Panc1 (cell line): Measurements from ENCODE around the gene BRD1.
"Not testable (repeated sequence)": the region's sequence is repeated elsewhere in the genome, so short reads cannot be mapped to it uniquely, and the experiment has no call there.

Experiments used
- POLR2AphosphoS5 ChIP-seq: IDR thresholded peaks from 2 replicates; pipeline ENCODE4 v1.6.1; 2012; ENCODE audit warnings: mild to moderate bottlenecking, low read depth, low read length, moderate library complexity
- SIN3A ChIP-seq: IDR thresholded peaks from 2 replicates; pipeline ENCODE4 v1.6.1; 2012; ENCODE audit warnings: low read depth, mild to moderate bottlenecking, low read length, moderate library complexity, borderline replicate concordance; ENCODE audit not compliant: insufficient read depth
- TCF7L2 ChIP-seq: IDR thresholded peaks from 2 replicates; pipeline ENCODE4 v1.6.1; 2011; ENCODE audit warnings: mild to moderate bottlenecking, low read depth, low read length, inconsistent platforms
- TF ChIP-seq, protein P1 (sequence below): fragments of 450-650 bp; IDR thresholded peaks from 2 replicates; pipeline ENCODE4 v1.5.1; 2017; ENCODE audit warnings: mild to moderate bottlenecking
- TF ChIP-seq, protein P2 (sequence below), 2 experiments: IDR thresholded peaks; 2 replicates each; pipeline ENCODE4 v1.6.1; 2011 to 2012; ENCODE audit warnings: low read depth in 2 of 2, control low read depth in 1 of 2, low read length in 1 of 2, mild to moderate bottlenecking in 1 of 2, moderate library complexity in 1 of 2; ENCODE audit not compliant: insufficient read depth in 1 of 2

DNA sequence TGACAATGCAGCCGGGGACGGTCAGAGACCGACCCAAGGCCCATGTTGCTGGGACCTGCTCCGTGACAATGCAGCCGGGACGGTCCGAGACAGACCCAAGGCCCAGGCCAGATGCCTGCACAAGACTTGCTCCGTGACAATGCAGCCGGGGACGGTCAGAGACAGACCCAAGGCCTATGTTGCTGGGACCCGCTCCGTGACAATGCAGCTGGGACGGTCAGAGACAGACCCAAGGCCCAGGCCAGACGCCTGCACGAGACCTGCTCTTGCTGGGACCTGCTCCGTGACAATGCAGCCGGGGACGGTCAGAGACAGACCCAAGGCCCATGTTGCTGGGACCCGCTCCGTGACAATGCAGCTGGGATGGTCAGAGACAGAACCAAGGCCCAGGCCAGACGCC is 45.8 kb downstream of the BRD1 start:
- TF ChIP-seq, protein P1, sequence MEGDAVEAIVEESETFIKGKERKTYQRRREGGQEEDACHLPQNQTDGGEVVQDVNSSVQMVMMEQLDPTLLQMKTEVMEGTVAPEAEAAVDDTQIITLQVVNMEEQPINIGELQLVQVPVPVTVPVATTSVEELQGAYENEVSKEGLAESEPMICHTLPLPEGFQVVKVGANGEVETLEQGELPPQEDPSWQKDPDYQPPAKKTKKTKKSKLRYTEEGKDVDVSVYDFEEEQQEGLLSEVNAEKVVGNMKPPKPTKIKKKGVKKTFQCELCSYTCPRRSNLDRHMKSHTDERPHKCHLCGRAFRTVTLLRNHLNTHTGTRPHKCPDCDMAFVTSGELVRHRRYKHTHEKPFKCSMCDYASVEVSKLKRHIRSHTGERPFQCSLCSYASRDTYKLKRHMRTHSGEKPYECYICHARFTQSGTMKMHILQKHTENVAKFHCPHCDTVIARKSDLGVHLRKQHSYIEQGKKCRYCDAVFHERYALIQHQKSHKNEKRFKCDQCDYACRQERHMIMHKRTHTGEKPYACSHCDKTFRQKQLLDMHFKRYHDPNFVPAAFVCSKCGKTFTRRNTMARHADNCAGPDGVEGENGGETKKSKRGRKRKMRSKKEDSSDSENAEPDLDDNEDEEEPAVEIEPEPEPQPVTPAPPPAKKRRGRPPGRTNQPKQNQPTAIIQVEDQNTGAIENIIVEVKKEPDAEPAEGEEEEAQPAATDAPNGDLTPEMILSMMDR, result not testable (repeated sequence)
- TF ChIP-seq, protein P2, sequence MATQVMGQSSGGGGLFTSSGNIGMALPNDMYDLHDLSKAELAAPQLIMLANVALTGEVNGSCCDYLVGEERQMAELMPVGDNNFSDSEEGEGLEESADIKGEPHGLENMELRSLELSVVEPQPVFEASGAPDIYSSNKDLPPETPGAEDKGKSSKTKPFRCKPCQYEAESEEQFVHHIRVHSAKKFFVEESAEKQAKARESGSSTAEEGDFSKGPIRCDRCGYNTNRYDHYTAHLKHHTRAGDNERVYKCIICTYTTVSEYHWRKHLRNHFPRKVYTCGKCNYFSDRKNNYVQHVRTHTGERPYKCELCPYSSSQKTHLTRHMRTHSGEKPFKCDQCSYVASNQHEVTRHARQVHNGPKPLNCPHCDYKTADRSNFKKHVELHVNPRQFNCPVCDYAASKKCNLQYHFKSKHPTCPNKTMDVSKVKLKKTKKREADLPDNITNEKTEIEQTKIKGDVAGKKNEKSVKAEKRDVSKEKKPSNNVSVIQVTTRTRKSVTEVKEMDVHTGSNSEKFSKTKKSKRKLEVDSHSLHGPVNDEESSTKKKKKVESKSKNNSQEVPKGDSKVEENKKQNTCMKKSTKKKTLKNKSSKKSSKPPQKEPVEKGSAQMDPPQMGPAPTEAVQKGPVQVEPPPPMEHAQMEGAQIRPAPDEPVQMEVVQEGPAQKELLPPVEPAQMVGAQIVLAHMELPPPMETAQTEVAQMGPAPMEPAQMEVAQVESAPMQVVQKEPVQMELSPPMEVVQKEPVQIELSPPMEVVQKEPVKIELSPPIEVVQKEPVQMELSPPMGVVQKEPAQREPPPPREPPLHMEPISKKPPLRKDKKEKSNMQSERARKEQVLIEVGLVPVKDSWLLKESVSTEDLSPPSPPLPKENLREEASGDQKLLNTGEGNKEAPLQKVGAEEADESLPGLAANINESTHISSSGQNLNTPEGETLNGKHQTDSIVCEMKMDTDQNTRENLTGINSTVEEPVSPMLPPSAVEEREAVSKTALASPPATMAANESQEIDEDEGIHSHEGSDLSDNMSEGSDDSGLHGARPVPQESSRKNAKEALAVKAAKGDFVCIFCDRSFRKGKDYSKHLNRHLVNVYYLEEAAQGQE (IDR thresholded peaks at IDR 0.05; ENCODE audit: insufficient read depth in 1 of 2, low read depth in 2 of 2, low read length in 1 of 2), result not testable (repeated sequence)
- not testable (repeated sequence) for TF ChIP-seq POLR2AphosphoS5, SIN3A, TCF7L2
